GM18502 (cell line): ENCODE measurements around the gene SRXN1.

ENCODE experiments used
- ATAC-seq: cut with Tn5 transposase; IDR thresholded peaks from one replicate; pipeline ENCODE4 v1.9.1; 2021; ENCODE audit warnings: mild to moderate bottlenecking; ENCODE audit not compliant: unreplicated experiment, poor library complexity

The SRXN1 gene

DNA sequence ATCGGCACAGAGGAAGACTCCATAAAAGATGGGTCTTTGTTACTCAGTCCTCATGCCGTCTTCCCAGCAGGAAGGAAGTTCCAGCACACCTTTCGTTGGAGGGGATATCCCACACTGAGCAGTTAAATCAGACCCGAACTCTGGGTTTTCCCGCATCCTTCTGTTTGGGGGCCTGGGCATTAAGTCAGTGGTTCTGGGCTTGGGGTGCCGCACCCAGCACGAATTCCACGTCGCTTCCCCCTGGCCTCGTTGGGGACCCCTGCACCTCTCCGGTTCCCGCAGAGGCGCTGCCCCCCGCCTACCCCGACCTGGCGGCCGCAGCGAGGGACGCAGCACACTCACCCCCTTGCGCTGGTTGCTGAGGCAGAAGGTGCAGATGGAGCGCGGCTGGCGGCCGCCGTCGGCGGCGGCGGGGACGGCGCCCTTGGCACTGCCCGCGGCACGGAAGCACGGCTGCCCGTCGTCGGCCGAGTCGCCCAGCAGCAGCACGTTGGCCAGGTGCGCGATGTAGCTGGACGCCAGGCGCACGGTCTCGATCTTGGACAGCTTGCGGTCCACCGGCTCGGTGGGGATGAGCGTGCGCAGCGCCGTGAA is 43.5 kb downstream of the SRXN1 start:
- ATAC-seq = no peak

GRCh38 chr20:608970-609369 is 44.0 kb downstream of the SRXN1 start:
- no peak for ATAC-seq

GRCh38 chr20:607476-607875 is 45.5 kb downstream of the SRXN1 start:
- no peak for ATAC-seq

DNA sequence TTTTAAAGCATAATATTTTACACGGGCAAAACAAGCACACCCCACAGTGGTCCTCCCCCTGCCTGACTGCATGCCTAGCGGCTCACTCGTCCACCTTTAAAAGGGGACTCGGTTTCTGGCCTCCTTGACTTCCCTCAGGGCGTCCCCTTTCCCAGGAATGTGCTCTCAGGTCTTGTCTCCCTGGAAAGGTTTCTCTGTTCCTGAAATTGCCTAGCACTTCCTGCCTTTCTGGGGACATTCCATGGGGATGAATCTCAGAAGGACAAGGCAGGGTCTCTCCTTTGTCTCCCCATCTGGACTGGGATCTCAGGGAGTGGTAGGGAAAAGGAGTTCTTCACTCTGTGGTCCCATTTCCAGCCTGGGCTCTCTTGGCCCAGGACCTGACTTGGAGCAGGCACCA is 47.8 kb downstream of the SRXN1 start:
- ATAC-seq = no peak

DNA sequence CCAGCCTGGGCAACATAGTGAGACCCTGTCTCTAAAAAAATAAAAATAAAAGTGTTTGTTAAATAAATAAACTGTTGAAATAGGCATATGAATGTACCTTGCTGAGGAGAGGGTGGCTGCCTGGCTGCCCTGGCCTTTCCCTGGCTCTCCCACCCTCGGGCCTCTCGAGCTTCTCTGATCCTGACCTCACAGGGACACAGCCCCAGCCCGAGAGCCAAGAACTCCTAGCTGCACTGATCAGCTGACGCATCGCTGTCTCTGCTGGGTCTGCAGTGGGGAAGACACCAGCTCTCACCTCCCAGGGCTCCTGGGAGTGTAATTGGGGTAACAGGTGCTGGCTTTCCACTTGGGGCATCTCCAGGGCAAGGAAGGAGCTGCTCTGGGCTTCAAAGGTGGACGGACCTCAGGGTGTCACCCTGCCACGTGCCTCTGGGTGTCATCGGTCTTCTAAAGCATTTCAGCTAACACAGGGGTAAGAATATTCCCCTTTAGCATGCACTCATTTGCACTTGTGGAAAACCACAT is 49.8 kb downstream of the SRXN1 start:
- no peak for ATAC-seq

DNA sequence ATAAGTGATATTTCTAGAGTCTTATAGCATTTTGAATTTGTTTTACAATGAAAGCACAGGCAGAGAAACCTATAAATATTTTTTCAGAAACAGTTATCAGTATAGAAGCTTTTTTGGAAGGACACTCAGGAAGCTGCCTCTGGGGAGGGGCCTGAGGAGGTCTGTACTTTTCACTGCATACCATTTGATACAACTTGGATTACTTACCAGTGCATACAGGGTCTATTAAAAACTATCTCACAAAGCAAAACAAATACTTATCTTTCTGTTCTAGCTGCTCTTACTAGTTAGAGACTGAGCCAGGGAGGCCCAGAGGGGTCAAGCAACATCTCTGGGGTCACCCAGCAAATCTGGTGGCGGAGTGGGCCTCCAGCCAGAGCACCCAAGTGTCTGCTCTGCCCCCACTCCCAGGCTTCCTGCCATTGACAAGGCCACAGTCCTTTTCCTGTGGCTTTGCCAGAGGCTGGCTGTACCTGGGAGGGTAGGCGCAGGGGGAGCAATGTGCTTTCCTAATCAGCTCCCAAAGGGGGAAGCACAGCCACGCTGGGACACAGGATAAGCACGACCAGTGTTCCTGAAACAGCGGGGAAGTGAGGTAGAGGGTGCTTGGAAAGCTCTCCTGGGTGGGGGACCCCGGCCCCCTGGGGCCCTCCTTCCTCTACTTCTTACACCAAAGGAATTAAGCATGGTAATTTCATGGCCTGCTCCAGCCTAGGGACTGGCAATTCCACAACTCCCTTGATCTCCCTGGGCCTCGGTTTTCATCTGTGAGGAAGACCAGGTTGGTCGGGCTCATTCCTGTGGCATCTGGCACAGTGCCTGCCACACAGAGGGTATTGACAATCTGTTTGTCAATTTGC is 50.7 kb downstream of the SRXN1 start:
- ATAC-seq = no peak

DNA sequence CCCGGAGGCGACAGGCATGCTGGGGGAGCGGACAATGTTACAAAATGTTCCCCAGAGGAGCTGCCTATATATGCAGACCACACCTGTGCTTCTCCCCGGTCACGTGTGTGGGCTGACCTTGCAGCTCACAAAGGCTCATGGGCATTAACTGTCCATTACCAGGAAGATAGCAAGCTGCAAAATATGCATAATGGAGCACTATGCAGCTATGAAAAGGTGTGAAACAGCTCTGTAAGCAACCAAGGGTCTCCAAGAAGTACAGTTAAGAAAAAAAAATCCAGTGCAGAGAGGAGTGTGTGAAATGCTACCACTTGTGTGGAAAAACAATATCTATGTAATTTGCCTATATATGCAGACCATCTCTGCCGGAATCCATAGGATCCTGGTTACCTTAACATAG is 52.3 kb downstream of the SRXN1 start:
- no peak for ATAC-seq

DNA sequence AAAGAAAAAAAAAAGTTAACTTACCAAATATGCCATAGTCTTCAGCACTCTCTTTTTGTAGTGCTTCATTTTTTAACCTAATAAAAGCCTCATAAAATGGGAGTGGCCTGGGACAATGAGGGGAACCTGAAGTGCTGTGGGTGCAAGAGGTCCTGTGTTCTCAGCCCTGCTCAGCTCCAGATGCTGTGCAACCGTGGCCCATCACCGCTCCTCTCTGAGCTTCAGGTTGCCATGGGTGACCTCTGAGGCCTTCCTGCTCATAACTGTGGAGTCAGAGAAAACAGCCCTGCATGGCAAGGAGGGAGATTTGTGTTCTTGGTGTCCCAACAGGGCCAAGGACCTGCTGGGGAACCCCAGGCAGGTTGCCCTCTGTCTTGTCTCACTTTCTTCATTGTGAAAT is 52.9 kb downstream of the SRXN1 start:
- no peak for ATAC-seq

DNA sequence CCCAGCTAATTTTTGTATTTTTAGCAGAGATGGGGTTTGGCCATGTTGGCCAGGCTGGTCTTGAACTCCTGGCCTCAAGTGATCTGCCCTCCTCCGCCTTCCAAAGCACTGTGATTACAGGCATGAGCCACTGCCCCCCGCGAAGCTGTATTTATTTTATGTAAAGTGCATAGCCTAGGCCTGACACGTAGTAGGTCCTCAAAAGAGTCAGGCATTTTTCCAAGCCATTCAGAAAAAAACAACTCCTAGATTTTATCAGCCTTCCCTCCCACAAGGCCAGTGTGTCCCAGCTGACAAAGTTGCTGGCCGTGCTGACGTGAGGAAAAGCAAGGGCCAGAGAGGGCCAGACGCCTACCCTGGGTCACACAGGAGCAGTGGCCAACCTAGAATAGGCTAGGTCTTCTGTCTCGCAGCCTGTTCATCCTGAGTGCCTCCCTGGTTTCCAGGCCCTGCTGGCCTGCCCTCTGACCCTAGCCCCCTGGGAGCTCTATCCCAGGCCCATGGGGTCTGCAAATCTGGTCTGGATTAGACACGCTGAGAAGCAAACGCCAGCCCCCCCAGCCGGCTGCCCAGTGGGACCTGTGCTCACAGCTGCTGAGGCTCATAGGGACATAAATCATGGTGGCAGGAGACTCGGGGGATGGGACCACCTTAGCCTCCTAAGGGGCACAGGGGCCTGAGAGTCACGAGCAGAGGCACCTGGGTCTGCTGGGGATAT is 54.7 kb downstream of the SRXN1 start:
- ATAC-seq = no peak

GRCh38 chr20:597560-597959 is 55.4 kb downstream of the SRXN1 start:
- no peak for ATAC-seq
